Upper lobe of left lung (tissue), 6 donors: ENCODE results near the gene HECTD4. TPM values are rescaled to one million over a fixed set of nuclear protein-coding genes. Genes with fewer than 3 reads are reported as not detected.

Experiments used
- ATAC-seq, 2 donors: fragments of 200-7000 bp; cut with Tn5 transposase; one replicate each; pipeline ENCODE4 v1.9.1; 2022; ENCODE audit warnings: mild to moderate bottlenecking in 2 of 2, moderate library complexity in 2 of 2; ENCODE audit not compliant: low FRiP score in 2 of 2
- DNase-seq, 2 donors: peaks; one replicate each; pipeline ENCODE4 v3.0.0-alpha.2; 2019 to 2020
- H3K27ac ChIP-seq, 4 donors: fragments of 200-600 bp; sonication (generic); one replicate each; pipeline ENCODE4 v1.5.1; 2016 to 2019
- H3K27me3 ChIP-seq, 4 donors: fragments of 200-600 bp; sonication (generic); one replicate each; pipeline ENCODE4 v1.5.1; 2017 to 2019
- H3K36me3 ChIP-seq, 4 donors: fragments of 200-600 bp; sonication (generic); one replicate each; pipeline ENCODE4 v1.5.1; 2016 to 2019
- H3K4me1 ChIP-seq, 4 donors: fragments of 200-600 bp; sonication (generic); one replicate each; pipeline ENCODE4 v1.5.1; 2018 to 2019
- H3K4me3 ChIP-seq, 4 donors: fragments of 200-600 bp; sonication (generic); one replicate each; pipeline ENCODE4 v1.5.1; 2017 to 2019; ENCODE audit warnings: mild to moderate bottlenecking in 2 of 4, moderate library complexity in 1 of 4
- H3K9me3 ChIP-seq, 4 donors: fragments of 200-600 bp; sonication (generic); one replicate each; pipeline ENCODE4 v1.5.1; 2018 to 2019
- CTCF ChIP-seq, 6 experiments: fragments of 450-650 bp in 4 of 6; fragments of 200-600 bp in 2 of 6; sonication (generic) in 2 of 6; IDR thresholded peaks; one replicate each; pipeline ENCODE4 v1.5.1; 2016 to 2019; ENCODE audit warnings: antibody characterized with exemption in 6 of 6
- EP300 ChIP-seq, 4 donors: sonication (generic); formaldehyde crosslinking; IDR thresholded peaks; one replicate each; pipeline ENCODE4 v1.5.1; 2017; ENCODE audit warnings: antibody characterized with exemption in 4 of 4, control low read depth in 2 of 4
- POLR2A ChIP-seq, 4 donors: fragments of 450-650 bp; IDR thresholded peaks; one replicate each; pipeline ENCODE4 v1.5.1; 2016 to 2017; ENCODE audit warnings: antibody characterized with exemption in 4 of 4, mild to moderate bottlenecking in 2 of 4
- POLR2AphosphoS5 ChIP-seq, 2 donors: sonication (generic); formaldehyde crosslinking; IDR thresholded peaks; one replicate each; pipeline ENCODE4 v1.5.1; 2017; ENCODE audit warnings: antibody characterized with exemption in 2 of 2
- WGBS, 2 donors: methylation state at CpG; one replicate each; pipeline ENCODE4 v1.1.5; 2017 to 2018; 5-methylcytosine and 5-hydroxymethylcytosine counted together
- total RNA-seq, 6 donors: library from RNA; depleted of rRNA in 4 of 6; stranded (reverse); fragments of >200 nt in 4 of 6; gene quantifications; one replicate each; pipeline versions ENCODE4 v1.1.0 to v1.2.1, GENCODE V29; 2016 to 2021
- donor health status: DM: no; HTN: no; CAD: no; lungs with moderate emphysema.
- donor health status: DM: no; HTN: yes; CAD: no; lungs with severe emphysema.

Gene HECTD4
- total RNA-seq, 6 donors from 2014 or later: 34.1 to 196 (median 50.0) TPM

GRCh38 chr12:112283546-112283945 is 98.7 kb downstream of the HECTD4 start:
- no peak overlapping the region for H3K27ac ChIP-seq
- peaks cover 0 to 4% (median 2%) of the 10 kb centered on the region in 4 donors for H3K36me3 ChIP-seq
- TF ChIP-seq POLR2AphosphoS5 (IDR thresholded peaks at IDR 0.05) (no peak), CTCF (IDR thresholded peaks at IDR 0.05) (no peak), EP300 (IDR thresholded peaks at IDR 0.05) (no peak), POLR2A (IDR thresholded peaks at IDR 0.05) (no peak)
- WGBS, 2 donors: 77 to 79% methylated on average over 2 of the region's 2 CpGs
- H3K9me3 ChIP-seq: peaks cover 2 to 6% (median 4%) of the 10 kb centered on the region in 4 donors
- H3K4me3 ChIP-seq: no peak overlapping the region
- H3K27me3 ChIP-seq: no peaks in the 10 kb centered on the region
- ATAC-seq: no peak
- no peak for DNase-seq
- peaks cover 4 to 8% (median 6%) of the 10 kb centered on the region in 4 donors for H3K4me1 ChIP-seq

- no peak for ATAC-seq
- Histone ChIP-seq H3K9me3 (no peaks in the 10 kb centered on the region), H3K27ac (no peak overlapping the region), H3K4me1 (peaks cover 4 to 8% (median 6%) of the 10 kb centered on the region in 4 donors), H3K4me3 (no peak overlapping the region), H3K27me3 (no peaks in the 10 kb centered on the region), H3K36me3 (peaks cover 0 to 7% (median 3%) of the 10 kb centered on the region in 4 donors)
- WGBS, 2 donors: 92 to 94% methylated on average over 8 of the region's 8 CpGs
- TF ChIP-seq CTCF (IDR thresholded peaks at IDR 0.05) (no peak), POLR2A (IDR thresholded peaks at IDR 0.05) (no peak), POLR2AphosphoS5 (IDR thresholded peaks at IDR 0.05) (no peak), EP300 (IDR thresholded peaks at IDR 0.05) (no peak)
- no peak for DNase-seq
Observed at GRCh38 chr12:112282920-112283319, 99.3 kb downstream of the HECTD4 start.

- no peak for ATAC-seq
- Histone ChIP-seq H3K27me3 (no peaks in the 10 kb centered on the region), H3K4me1 (no peaks in the 10 kb centered on the region), H3K27ac (no peak overlapping the region), H3K4me3 (no peak overlapping the region), H3K36me3 (peaks cover 2 to 54% (median 14%) of the 10 kb centered on the region in 4 donors), H3K9me3 (no peaks in the 10 kb centered on the region)
- WGBS, 2 donors: 80 to 82% methylated on average over 3 of the region's 3 CpGs
- TF ChIP-seq EP300 (IDR thresholded peaks at IDR 0.05): no peak
- no peak for TF ChIP-seq POLR2A (IDR thresholded peaks at IDR 0.05)
- TF ChIP-seq POLR2AphosphoS5 (IDR thresholded peaks at IDR 0.05): no peak
- no peak for TF ChIP-seq CTCF (IDR thresholded peaks at IDR 0.05)
- DNase-seq: no peak
Observed at GRCh38 chr12:112275836-112276235, 106.4 kb downstream of the HECTD4 start.

GRCh38 chr12:112275207-112275606 is 107.0 kb downstream of the HECTD4 start:
- WGBS, 2 donors: 89 to 97% methylated on average over 2 of the region's 2 CpGs
- peaks cover 3 to 58% (median 17%) of the 10 kb centered on the region in 4 donors for H3K36me3 ChIP-seq

More at GRCh38 chr12:112275207-112275606, 107.0 kb downstream of the HECTD4 start:
- no peak overlapping the region for H3K27ac ChIP-seq
- no peak overlapping the region for H3K4me3 ChIP-seq
- no peak for DNase-seq
- no peaks in the 10 kb centered on the region for H3K9me3 ChIP-seq
- TF ChIP-seq POLR2A (IDR thresholded peaks at IDR 0.05) (no peak), CTCF (IDR thresholded peaks at IDR 0.05) (no peak), POLR2AphosphoS5 (IDR thresholded peaks at IDR 0.05) (no peak)
- ATAC-seq: no peak
- H3K27me3 ChIP-seq: no peaks in the 10 kb centered on the region
- no peaks in the 10 kb centered on the region for H3K4me1 ChIP-seq
